D341Med (cell line): ENCODE data around the gene EFCC1.

ENCODE experiments used
- DNase-seq: peaks from one replicate; pipeline ENCODE4 v3.0.0; 2012; ENCODE audit warnings: low spot score

Gene EFCC1

GRCh38 chr3:128994581-128995546, 6.2 kb upstream of the EFCC1 start:
- no peak for DNase-seq

DNA sequence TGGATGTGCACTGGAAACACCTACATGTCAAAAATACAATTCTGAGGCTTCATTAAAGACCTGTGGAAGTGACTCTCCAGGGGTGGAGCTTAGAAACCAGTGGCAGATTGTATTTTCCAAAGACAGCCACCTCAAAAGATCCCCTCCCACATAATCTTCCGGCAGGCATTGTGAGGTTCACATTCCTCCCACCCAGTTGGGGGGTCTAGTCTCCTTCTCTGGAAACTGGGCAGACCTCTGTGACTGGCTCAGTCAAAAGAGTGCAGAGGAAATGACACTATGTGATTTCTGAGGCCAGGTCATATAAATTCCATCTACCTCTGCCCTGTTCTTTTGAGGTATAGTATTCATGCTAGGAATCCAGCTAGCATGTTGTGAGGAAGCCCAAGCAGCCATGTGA, 5.4 kb upstream of the EFCC1 start:
- no peak for DNase-seq

GRCh38 chr3:128996200-128996599, 4.9 kb upstream of the EFCC1 start:
- DNase-seq = no peak

- DNase-seq = no peak
Observed at GRCh38 chr3:128996726-128997125, 4.4 kb upstream of the EFCC1 start.

- no peak for DNase-seq
Observed at GRCh38 chr3:128997486-128998133, 3.5 kb upstream of the EFCC1 start.

DNA sequence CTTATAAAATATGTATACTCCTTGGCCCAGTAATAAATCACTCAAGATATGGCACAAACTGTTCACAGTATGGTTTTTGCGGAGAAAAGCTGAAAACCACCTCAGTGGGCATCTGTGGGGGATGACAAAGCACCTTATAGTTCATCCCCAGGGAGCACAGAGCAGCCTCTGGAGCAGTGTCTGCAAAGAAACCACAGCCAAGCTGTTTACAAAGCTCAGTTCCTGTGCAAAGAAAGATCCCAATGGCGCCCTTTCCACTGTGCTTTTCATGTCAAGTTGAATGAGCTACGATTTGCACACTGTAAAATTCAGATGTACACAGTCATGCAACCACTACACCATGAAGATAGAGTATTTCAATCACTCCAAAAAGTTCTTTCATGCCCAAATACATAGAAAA, 2.5 kb upstream of the EFCC1 start:
- DNase-seq = no peak

DNA sequence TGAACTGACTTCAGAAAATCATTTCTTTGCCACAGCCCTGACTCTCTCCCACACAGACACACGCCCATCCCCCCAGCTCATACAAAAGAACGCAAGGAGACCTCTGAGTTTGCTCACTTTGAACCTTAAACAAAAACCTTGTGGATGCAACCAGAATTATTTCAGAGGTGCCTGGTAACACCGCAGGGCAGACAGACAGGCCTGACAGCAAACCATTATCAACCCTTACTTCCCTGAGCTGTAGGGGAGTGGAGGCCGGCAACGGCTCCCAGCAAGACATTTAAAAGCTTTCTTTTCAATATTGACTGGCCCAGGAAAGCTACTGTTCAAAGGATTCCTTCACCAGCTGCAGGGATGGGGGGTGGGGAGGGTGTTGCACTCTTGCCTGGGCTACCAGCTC, 2.0 kb upstream of the EFCC1 start:
- no peak for DNase-seq

GRCh38 chr3:129000742-129001100, 383 bp upstream of the EFCC1 start:
- DNase-seq = no peak

DNA sequence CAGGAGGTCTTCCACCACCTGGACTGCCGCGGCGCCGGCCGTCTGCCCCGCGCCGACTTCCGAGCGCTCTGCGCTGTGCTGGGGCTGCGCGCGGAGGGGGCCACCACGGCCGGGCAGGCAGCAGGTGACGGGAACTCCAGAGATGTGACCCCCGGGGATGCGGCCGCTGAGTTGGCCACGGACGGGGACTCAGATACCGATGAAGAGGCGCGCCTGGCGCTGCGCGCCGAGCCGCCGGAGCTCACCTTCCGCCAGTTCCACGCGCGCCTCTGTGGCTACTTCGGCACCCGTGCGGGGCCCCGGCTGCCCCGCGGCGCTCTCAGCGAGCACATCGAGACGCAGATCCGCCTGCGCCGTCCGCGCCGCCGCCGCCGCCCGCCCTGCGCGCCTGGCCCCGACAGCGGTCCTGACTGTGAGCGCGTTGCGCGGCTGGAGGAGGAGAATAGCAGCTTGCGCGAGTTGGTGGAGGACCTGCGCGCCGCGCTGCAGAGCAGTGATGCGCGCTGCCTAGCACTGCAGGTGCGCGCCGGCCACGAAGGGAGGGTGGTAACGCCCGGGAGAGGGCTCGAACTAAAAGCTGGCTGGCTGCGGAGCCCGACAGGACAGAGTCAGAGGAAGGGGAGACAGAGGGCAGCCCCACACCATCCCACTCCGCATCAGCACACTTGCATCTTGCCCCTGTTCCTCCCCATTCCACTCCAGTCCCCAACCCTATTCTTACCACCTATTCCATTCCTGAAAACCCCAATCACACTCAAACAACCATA, 885 bp downstream of the EFCC1 start:
- peak; percentile 64 for DNase-seq

DNA sequence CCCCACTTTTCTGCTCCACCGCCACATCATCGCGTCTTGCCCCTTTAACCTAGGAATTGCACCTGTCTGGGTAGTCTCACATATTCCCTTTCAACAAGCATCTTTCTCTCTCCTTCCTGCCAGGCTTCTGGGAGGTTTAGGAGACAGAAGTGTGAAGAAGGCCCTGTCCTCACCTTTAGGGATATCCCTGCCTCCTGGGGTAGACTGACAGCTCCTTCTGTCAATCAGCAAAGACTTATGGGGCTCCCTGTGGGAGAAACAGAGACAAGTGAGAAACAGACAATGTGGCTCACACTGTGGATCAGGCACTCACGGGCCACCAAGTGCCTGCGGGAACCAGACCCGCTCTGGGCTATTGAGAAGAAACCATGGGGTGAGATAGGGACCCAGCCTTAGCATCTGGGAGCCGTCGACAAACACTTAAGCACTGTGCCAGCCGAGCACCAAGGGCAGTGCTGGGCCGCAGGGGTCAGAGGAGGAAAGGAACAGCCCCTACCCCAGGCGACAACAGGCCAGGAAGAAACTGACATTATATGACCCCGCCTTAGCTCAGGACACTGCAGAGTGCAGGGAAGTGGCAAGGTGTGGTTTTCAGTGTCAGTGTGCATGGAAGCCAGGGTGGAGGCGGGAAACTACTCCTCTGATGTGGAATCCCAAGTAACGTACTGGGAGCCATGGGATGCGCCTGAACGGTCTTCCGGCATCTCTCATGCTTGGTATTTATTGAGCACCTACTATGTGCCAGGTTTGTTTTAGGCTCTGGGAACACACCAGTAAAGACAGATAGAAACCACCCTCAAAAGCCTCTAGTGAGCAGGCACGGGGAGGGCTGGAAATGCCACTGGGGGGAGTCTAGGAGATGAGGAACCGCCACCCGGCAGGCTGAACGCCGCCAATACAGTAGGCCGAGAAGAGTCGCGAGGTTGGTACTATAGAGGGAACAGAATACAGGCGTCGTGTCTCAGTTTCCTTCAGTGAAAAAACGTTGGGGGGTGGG, 1.8 kb downstream of the EFCC1 start:
- no peak for DNase-seq

DNA sequence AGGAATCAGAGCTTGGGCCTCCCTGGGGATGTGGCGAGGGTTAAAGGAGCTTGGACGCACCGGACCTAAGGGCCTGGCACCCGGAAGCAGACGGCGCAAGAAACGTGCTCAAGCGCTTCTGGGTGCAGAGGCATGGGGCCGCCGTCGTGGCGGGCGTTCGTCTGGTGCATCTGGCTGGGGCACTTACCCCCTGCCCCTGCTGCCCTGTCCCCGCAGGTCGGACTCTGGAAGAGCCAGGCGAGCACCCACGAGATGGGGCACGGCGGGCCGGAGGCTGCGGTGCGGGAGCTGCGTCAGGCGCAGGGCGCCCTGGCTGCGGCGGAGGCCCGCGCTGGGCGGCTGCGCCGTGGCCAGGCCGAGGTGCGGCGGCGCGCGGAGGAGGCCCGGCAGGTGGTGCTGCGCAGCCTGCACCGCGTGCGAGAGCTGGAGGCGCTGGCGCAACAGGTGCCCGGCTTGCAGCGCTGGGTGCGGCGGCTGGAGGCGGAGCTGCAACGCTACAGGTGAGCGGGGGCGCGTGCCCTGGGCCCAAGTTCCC, 2.5 kb downstream of the EFCC1 start:
- peak; percentile 84 for DNase-seq

DNA sequence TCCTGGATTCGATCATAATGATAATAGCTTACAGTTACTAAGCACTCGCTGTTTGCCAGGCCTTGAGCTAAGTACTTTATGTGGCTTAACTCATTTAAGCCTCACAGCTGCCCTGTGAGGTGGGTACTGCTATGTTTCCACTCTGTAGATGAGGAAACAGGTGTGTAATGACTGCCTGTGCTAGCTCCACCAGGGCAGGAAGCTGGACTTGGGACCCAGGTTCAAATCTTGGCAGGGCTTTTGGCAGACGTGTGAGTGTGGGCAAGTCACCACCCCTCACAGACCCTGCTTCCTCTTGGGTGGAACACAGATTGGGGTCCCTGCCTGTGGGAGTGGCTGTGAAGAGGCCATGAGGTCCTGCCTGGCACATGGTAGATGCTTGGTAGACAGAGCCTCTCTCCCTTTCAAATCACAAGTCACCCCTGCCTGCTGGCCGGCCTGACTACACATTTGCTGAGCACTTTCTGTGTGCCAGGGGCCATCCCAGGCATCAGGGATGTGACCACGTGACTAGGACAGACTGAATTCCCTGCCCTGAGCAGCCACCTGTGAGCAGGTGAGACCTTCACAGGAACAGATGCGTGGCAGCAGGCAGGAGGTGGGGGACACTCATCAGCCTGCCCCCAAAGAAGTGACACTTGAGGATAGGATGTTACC, 3.7 kb downstream of the EFCC1 start:
- DNase-seq = no peak

- no peak for DNase-seq
Observed at GRCh38 chr3:129005526-129006303, 4.6 kb downstream of the EFCC1 start.

DNA sequence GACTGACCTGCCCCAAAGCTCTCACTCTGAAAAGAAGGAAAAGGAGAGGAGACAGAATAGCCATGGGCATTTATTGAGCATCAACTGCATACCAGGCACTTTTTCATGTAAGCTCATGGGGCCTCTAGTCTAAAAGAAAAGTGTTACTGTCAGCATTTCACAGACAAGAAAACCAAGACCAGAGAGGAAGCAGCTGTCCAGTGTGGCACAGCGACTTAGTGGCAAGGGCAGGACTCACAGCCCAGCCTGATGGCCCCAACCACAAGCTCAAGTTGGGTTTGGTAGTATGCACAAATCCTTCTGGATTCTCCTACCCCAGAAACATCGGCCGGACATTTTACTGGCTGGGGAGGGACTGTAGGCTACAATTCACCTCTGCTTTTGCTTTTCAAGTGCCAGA, 5.8 kb downstream of the EFCC1 start:
- DNase-seq = peak; percentile 8

DNA sequence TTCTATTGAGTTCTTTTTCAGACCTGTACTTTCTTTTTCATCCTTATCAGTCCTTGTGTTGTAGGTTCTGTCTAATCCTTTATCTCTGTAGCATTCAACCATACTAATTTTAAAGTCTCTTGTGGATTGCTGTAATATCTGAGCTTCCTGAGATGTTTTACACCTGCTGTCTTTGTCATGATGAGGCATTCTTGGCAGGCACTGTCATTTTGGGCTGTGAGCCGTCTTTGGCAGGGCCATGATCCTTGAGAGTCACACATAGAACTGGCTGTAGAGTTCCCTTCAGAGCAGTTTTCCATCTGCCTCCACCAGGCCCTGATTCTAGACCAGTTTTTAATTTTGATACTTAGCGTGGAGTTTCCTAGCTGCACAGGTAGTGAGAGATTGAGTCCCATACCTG, 6.7 kb downstream of the EFCC1 start:
- DNase-seq = no peak

DNA sequence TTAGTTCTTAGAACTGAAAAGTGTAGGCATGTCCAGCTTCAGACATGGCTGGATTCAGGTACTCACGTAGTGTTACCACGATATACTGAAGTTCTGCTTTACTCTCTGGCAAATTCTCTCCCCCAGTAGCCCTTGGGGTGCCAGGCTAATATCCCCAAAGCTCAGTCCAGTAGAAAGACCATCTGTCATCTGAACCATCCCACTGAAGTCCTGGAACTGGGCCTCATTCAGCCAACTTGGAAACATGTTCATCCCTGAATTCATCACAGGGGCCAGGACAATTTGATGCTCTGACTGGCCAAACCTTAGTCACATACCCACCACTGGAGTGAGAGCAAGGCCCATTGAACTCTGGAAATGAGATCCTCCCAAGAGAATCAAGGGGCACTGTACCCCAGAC, 8.2 kb downstream of the EFCC1 start:
- DNase-seq = no peak

GRCh38 chr3:129010310-129010956, 9.3 kb downstream of the EFCC1 start:
- no peak for DNase-seq

DNA sequence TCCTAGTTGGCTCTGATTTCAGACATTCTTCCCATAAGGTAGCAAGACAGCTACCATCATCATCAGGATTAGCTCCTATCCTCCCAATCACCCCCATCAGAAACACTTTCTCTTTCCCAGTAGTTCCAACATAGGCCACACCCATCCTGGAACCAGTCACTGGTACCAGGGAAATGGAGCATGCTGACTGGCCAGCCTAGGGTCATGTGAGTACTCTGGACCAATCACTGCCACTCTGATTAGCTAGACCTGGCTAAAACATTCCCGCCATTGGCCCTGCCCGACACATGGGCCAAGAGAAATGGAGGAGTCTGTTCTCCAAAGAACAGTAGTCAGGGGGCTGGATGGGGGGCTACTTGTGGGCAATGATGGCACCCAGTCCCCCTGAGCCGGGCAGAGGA, 12.4 kb downstream of the EFCC1 start:
- DNase-seq = no peak

DNA sequence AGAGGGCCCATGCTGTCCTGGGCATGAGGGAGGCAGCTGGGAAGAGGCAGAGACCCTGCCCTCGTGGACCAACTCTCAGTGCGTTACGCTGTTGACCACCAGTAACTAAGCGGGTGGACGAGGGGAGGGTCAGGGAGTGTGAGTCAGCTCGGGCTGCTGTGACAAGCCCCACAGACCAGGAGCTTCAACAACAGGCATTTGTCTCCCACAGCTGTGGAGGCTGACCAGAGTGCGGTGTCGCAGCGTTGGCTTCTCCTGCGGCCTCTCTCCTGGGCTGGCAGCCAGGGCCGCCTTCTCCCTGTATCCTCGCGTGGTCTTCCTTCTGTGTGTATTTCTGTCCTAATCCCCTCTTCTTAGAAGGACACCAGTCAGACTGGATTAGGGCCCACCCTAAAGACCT, 13.0 kb downstream of the EFCC1 start:
- no peak for DNase-seq
